IPS-NIHi7 (cell line): ENCODE data around the gene S100Z.
"Not testable (repeated sequence)": the region's sequence is repeated elsewhere in the genome, so short reads cannot be mapped to it uniquely, and the experiment has no call there.

Experiments
- DNase-seq: peaks from one replicate; pipeline ENCODE4 v3.0.0; 2012; ENCODE audit warnings: mixed read lengths; ENCODE audit errors: extremely low spot score

Gene S100Z

GRCh38 chr5:76874088-76874581, 24.3 kb downstream of the S100Z start:
- no peak for DNase-seq

GRCh38 chr5:76888733-76889300, 39.0 kb downstream of the S100Z start:
- no peak for DNase-seq

DNA sequence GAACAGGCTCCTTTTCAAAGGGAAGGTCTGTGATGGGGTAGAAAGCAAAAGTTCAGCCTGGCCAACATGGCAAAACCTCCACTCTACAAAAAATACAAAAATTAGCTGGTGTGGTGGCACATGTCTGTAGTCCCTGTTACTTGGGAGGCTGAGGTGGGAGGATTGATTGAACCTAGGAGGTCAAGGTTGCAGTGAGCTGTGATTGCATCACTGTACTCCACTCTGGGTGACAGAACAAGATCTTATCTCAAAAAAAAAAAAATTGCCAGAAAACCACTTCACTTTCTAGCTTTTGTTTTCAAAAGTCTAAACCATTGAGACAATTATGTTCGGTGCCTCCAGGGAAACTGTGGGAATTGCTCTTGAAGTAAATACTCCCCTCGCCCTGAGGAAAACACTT, 43.5 kb downstream of the S100Z start:
- no peak for DNase-seq

DNA sequence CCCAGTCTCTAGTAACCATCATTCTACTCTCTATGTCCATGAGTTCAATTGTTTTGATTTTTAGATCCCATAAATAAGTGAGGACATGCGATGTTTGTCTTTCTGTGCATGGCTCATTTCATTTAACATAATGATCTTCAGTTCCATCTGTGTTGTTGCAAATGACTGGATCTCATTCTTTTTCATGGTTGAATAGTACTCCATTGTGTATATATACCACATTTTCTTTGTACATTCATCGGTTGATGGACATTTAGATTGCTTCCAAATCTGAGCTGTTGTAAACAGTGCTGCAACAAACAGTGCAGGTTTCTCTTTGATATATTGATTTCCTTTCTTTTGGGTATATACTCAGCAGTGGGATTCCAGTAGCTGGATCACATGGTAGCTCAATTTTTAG, 46.4 kb downstream of the S100Z start:
- no peak for DNase-seq

DNA sequence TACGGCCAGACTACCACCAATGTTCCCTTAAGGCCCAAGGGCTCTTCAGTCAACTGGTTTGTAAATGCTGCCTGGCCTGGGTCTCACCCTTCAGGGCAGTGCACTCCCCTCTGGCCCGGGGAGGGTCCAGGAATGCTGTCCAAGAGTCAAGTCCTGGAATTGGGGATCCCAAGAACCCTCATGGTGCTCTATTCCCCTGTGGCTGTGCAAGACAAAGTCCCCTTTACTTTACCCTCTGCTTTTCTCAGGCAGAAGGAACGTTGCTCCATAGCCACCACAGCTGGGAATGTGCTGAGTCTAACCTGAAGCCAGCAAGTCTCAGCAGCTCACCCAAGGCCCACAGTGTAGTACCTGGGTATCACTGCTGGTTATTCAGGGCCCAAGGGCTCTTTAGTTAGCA, 51.7 kb downstream of the S100Z start:
- no peak for DNase-seq

DNA sequence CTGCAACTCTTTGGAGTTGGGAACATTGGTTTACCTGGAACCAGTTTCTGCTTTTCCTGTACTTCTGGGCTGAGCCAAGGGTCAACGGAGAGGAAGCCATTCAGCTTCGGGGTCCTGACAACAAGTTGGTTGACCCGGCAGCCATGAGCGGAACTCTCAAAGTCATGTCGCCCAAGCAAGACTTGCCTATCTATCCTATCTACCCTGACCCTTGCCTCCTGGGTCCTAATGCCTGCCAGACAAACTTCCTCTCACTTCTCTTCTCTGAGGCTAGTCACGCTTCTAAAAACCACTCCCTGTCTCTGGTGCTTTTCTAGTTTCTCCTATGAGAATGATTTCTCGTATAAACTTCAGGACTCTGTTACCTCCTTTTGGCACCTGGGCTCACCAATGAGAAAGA, 58.4 kb downstream of the S100Z start:
- DNase-seq, result no peak

DNA sequence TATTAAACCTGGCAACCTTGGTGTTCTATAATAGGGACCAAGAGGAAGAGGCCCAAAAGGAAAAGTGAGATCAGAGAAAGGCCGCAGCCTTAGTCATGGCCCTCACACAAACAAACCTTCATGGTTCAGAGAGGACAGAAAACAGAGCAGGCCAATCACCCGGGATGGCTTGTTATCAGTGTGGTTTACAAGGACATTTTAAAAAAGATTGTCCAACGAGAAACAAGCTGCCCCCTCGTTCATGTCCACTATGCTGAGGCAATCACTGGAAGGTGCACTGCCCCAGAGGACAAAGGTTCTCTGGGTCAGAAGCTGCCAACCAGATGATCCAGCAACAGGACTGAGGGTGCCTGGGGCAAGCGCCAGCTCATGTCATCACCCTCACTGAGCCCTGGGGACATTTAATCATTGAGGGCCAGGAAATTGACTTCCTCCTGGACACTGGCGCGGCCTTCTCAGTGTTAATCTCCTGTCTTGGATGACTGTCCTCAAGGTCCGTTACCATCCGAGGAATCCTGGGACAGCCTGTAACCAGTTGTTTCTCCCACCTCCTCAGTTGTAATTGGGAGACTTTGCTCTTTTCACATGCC, 60.6 kb downstream of the S100Z start:
- DNase-seq, result not testable (repeated sequence)

- DNase-seq, result not testable (repeated sequence)
Observed at GRCh38 chr5:76914671-76915070, 64.9 kb downstream of the S100Z start.

GRCh38 chr5:76918539-76918938, 68.7 kb downstream of the S100Z start:
- no peak for DNase-seq

GRCh38 chr5:76920491-76920890, 70.7 kb downstream of the S100Z start:
- no peak for DNase-seq

- peak; percentile 30 for DNase-seq
Observed at GRCh38 chr5:76926329-76927105, 76.7 kb downstream of the S100Z start.

DNA sequence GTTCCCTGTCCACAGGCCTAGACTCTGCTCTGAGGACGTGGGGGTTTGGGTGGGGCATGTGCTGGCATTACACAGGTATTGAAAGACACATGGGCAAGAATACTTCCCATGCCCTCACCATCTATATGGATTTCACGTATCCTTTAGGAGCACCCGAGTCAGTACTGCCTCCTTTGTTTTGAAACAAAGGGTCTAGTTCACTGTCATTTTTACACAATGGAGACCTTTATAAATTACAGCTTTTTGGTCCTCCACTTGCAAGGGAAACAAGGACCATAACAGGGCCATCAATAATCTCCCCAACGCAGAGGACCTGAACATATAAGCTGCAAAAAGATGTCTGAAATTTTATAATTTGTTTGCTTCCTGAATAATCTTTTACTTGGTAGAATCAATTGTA, 78.1 kb downstream of the S100Z start:
- DNase-seq, result no peak

- no peak for DNase-seq
Observed at GRCh38 chr5:76930083-76930482, 80.3 kb downstream of the S100Z start.

DNA sequence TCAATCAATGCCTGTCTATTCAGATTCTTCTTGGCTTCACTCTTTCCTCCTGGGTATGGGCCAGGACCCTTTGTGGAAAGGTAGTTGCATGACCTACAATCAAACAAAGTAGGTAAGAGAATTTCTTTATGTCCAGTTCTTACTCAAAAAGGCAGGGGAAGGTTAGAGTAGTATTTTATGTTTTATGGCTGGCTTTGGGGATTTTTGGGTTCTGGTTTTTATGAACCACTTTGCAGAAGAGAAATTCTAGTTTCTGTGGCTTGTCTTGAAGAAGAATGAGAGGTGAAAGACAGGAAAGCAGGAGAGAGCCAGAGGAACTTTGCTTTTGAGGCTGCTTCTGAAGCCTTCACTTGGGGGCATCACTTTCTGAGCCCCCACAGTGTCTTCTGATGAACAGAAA, 88.4 kb downstream of the S100Z start:
- no peak for DNase-seq

DNA sequence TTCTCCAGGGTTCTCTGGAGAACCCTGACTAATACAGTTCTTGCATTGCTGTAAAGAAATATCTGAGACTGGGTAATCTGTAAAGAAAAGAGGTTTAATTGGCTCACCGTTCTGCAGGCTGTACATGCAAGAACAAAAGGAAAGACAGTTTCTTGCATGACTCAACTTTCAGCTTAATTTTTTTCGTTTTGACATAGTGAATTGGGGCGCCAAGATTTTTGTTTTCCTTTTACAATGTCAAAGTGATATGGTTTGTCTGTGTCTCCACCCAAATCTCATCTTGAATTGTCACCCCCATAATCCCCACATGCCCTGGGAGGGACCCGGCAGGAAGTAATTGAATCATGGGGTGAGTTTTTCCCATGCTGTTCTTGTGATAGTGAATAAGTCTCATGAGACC, 91.2 kb downstream of the S100Z start:
- no peak for DNase-seq

DNA sequence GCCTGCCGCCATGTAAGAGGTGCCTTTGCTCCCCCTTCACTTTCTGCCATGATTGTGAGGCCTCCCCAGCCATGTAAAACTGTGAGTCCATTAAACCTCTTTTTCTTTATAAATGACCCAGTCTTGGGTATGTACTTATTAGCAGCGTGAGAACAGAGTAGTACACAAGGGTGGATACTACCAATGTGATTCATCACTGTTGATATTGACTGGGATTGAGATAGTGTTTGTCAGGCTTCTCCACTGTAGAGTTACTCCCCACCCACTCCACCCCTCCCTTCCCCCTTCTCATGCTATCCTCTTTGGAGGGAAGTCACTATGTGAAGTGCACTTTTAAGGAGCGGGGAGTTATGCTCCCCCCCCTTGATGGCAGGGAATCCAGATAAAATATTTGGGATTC, 91.6 kb downstream of the S100Z start:
- no peak for DNase-seq

DNA sequence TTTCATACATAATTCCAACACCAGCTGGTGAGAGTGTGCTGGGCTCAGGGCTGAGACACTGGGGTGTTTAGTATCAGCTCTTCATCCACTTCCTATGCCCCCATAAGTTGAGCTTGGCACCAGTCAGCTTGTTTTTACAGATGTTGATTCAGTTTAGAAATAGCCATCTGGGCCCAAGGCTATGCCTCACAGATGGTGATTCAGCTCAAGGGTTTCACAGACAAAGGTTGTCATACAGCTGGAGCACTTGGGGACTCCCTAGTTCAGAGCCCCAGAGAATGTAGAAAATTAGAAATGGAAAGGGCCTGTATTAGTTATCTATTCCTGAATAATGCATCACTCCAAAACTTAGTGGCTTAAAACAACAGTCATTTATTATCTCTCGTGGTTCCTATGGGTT, 92.8 kb downstream of the S100Z start:
- DNase-seq, result no peak

DNA sequence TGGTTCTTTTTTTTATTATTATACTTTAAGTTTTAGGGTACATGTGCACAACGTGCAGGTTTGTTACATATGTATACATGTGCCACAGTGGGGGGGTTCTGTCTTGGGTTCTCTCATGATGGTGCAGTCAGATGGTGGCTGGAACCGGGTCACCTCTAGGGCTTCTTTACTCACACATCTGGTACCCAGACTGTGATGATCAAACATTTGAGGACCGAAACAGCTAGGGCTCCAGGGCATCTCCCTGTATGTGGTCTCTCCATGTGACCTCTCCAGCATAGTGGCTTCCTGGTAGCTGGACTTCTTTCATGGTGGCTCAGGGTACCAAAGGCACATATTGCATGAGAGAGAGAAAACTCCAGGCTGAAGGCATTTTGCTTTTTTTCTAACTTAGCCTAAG, 93.2 kb downstream of the S100Z start:
- DNase-seq, result no peak

DNA sequence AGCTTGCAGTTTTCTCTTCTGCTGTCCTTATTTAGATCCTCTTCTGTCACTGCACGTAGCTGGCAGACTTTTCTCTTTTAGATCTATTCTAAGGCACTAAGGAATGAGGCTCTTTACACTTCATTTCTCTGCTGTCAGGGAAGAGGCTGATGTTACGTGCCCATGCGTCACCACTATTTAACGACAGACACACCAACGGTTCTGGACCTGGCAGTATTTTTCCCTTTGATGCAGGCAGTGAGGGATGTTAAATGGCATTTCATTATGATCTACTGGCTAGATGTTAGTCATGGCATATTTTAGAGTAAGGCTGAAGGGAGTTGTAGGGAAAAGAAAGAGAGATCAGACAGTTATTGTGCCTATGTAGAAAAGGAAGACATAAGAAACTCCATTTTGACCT, 94.8 kb downstream of the S100Z start:
- no peak for DNase-seq

DNA sequence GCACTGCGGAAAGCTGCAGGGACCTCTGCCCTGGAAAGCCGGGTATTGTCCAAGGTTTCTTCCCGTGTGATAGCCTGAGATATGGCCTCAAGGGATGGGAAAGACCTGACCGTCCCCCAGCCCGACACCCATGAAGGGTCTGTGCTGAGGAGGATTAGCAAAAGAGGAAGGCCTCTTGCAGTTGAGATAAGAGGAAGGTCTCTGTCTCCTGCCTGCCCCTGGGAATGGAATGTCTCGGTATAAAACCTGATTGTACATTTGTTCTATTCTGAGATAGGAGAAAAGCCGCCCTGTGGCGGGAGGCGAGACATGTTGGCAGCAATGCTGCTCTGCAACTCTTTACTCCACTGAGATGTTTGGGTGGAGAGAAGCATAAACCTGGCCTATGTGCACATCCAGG, 95.4 kb downstream of the S100Z start:
- DNase-seq, result not testable (repeated sequence)

- DNase-seq, result no peak
Observed at GRCh38 chr5:76946090-76946489, 96.3 kb downstream of the S100Z start.

- no peak for DNase-seq
Observed at GRCh38 chr5:76947082-76947503, 97.3 kb downstream of the S100Z start.
